ENCODE measurements around the gene VASN. TPM values are rescaled to one million over a fixed set of nuclear protein-coding genes. Genes with fewer than 3 reads are reported as not detected.

VASN gene
- total RNA-seq, 2 donors from 2014 or later, result 14.3 to 22.1 TPM

- ATAC-seq (no peak), DNase-seq (peak in 1 of 4 donors; percentile 8)
- no peak for TF ChIP-seq CTCF (IDR thresholded peaks at IDR 0.05)
- TF ChIP-seq POLR2A (IDR thresholded peaks at IDR 0.05), result no peak
- 89 to 98% methylated on average over 5 to 10 of the region's 10 CpGs for WGBS, 2 donors
- intact Hi-C loops (cut with DNase I), result no loop called here
- no peaks in the 10 kb centered on the region for H3K27me3 ChIP-seq
- no peak overlapping the region for H3K27ac ChIP-seq
- H3K4me3 ChIP-seq, result no peak overlapping the region
- H3K4me1 ChIP-seq, result no peaks in the 10 kb centered on the region
- no peaks in the 10 kb centered on the region for H3K9me3 ChIP-seq
- peaks cover 0 to 5% of the 10 kb centered on the region in 2 donors for H3K36me3 ChIP-seq (replicated peaks in 1 of 2; ENCODE audit: insufficient read depth in 1 of 2, low read depth in 2 of 2)
Observed at GRCh38 chr16:4386951-4387565, 15.4 kb downstream of the VASN start.

- intact Hi-C loops (cut with DNase I), result no loop called here
- ATAC-seq (no peak), DNase-seq (peak in 1 of 4 donors; percentile 10)
- no peak overlapping the region for H3K4me3 ChIP-seq
- no peak overlapping the region for H3K27ac ChIP-seq
- H3K4me1 ChIP-seq, result no peaks in the 10 kb centered on the region
- TF ChIP-seq CTCF (IDR thresholded peaks at IDR 0.05) (no peak), POLR2A (IDR thresholded peaks at IDR 0.05) (no peak)
- H3K9me3 ChIP-seq, result no peaks in the 10 kb centered on the region
- 90 to 92% methylated on average over 12 to 17 of the region's 20 CpGs for WGBS, 2 donors
- H3K27me3 ChIP-seq, result no peaks in the 10 kb centered on the region
- H3K36me3 ChIP-seq (replicated peaks in 1 of 2; ENCODE audit: insufficient read depth in 1 of 2, low read depth in 2 of 2), result peaks cover 0 to 3% of the 10 kb centered on the region in 2 donors
Observed at GRCh38 chr16:4387781-4388180, 16.1 kb downstream of the VASN start.

GRCh38 chr16:4388271-4389021 lies 16.8 kb downstream of the VASN start:
- Histone ChIP-seq H3K36me3 (replicated peaks in 1 of 2; ENCODE audit: insufficient read depth in 1 of 2, low read depth in 2 of 2) (no peaks in the 10 kb centered on the region), H3K4me3 (no peak overlapping the region), H3K27me3 (no peaks in the 10 kb centered on the region), H3K27ac (peak overlapping the region in 1 of 4 donors; percentile 25), H3K9me3 (no peaks in the 10 kb centered on the region), H3K4me1 (no peaks in the 10 kb centered on the region)
- peak in 1 of 4 donors; percentile 17 for DNase-seq
- WGBS, 2 donors, result 84 to 92% methylated on average over 10 to 16 of the region's 19 CpGs
- ATAC-seq, result no peak
- TF ChIP-seq CTCF (IDR thresholded peaks at IDR 0.05) (no peak), POLR2A (IDR thresholded peaks at IDR 0.05) (no peak)
- intact Hi-C loops (cut with DNase I), result no loop called here

GRCh38 chr16:4389051-4389955 lies 17.7 kb downstream of the VASN start:
- H3K9me3 ChIP-seq, result no peaks in the 10 kb centered on the region
- TF ChIP-seq POLR2A (IDR thresholded peaks at IDR 0.05) (no peak), CTCF (IDR thresholded peaks at IDR 0.05) (no peak)
- intact Hi-C loops (cut with DNase I), result no loop called here
- no peaks in the 10 kb centered on the region for H3K36me3 ChIP-seq (replicated peaks in 1 of 2; ENCODE audit: insufficient read depth in 1 of 2, low read depth in 2 of 2)
- DNase-seq (peak in 1 of 4 donors; percentile 10), ATAC-seq (no peak)
- H3K4me1 ChIP-seq, result no peaks in the 10 kb centered on the region
- no peaks in the 10 kb centered on the region for H3K27me3 ChIP-seq
- 72 to 73% methylated on average over 13 to 26 of the region's 27 CpGs for WGBS, 2 donors
- peak overlapping the region in 1 of 4 donors; percentile 25 for H3K27ac ChIP-seq
- H3K4me3 ChIP-seq, result no peak overlapping the region

All from body of pancreas (tissue), 4 donors.